K562 (cell line): ENCODE measurements around the gene SYF2. TPM values are rescaled to one million over a fixed set of nuclear protein-coding genes. Genes with fewer than 3 reads are reported as not detected.

Experiments
- ATF6 ChIP-seq: sonication (generic); formaldehyde crosslinking; IDR thresholded peaks from 2 replicates; pipeline ENCODE4 v1.4.0; 2020; ENCODE audit warnings: mild to moderate bottlenecking, missing genetic modification reagents
- CBFA2T3 ChIP-seq: fragments of 450-650 bp; IDR thresholded peaks from 2 replicates; pipeline ENCODE4 v1.6.1; 2017
- ETV1 ChIP-seq: fragments of 450-650 bp; conservative IDR thresholded peaks from 2 replicates; pipeline ENCODE4 v1.6.1; 2016; ENCODE audit warnings: missing genetic modification characterization, control low read depth, low read depth, missing compliant biosample characterization
- FUS ChIP-seq: fragments of 200-400 bp; formaldehyde crosslinking; optimal IDR thresholded peaks from 2 replicates; pipeline ENCODE3; 2017; ENCODE audit warnings: low read depth, low read length
- GATAD2B ChIP-seq: fragments of 450-650 bp; IDR thresholded peaks from 2 replicates; pipeline ENCODE4 v1.6.1; 2017; ENCODE audit warnings: mild to moderate bottlenecking, borderline replicate concordance
- ILK ChIP-seq: fragments of 450-650 bp; IDR thresholded peaks from 2 replicates; pipeline ENCODE4 v1.6.1; 2016; ENCODE audit warnings: missing genetic modification characterization, low read depth, mild to moderate bottlenecking, missing compliant biosample characterization, moderate library complexity, borderline replicate concordance
- KDM2B ChIP-seq: fragments of 250-450 bp; sonication (Bioruptor Pico); IDR thresholded peaks from 2 replicates; pipeline ENCODE4 v1.8.0; 2021; ENCODE audit warnings: mild to moderate bottlenecking, moderate library complexity
- MYBL2 ChIP-seq, 2 experiments: fragments of 450-650 bp in 1 of 2; sonication (generic) in 1 of 2; formaldehyde crosslinking in 1 of 2; IDR thresholded peaks; 2 replicates each; pipeline versions ENCODE4 v1.6.1 to v1.8.1; 2017 to 2022; ENCODE audit warnings: borderline replicate concordance in 1 of 2, inconsistent platforms in 1 of 2, low read depth in 1 of 2, mild to moderate bottlenecking in 1 of 2, missing genetic modification reagents in 1 of 2, moderate library complexity in 1 of 2
- PKNOX1 ChIP-seq: fragments of 450-650 bp; IDR thresholded peaks from 2 replicates; pipeline ENCODE4 v1.6.1; 2016
- TEAD4 ChIP-seq, 2 experiments: sonication (generic) in 1 of 2; formaldehyde crosslinking in 1 of 2; IDR thresholded peaks; 2 replicates each; pipeline versions ENCODE4 v1.6.1 to v1.8.0; 2012 to 2022; ENCODE audit warnings: borderline replicate concordance in 1 of 2, inconsistent platforms in 1 of 2, low read length in 1 of 2, mild to moderate bottlenecking in 1 of 2, missing genetic modification reagents in 1 of 2
- ZNF239 ChIP-seq: fragments of 250-450 bp; sonication (Bioruptor Pico); IDR thresholded peaks from 2 replicates; pipeline ENCODE4 v1.4.0; 2020; ENCODE audit warnings: mild to moderate bottlenecking
- polyA plus RNA-seq, 8 experiments: library from polyadenylated mRNA; depleted of rRNA in 4 of 8; stranded (reverse) in 5 of 8; unstranded in 3 of 8; fragments of >200 nt; fragmentation: Nextera tagmentation in 2 of 8; fragmentation: Illumina TruSeq in 1 of 8; extraction: Ambion mirVana in 2 of 8; extraction: Trizol in 1 of 8; gene quantifications; 2 replicates each; pipeline versions ENCODE4 v1.2.1 to v1.2.3, GENCODE V29; 2011 to 2014; ENCODE audit warnings: inconsistent platforms in 1 of 8, missing spikeins in 1 of 8
- total RNA-seq, 7 experiments: library from RNA; depleted of rRNA in 6 of 7; stranded (reverse); fragments of >200 nt in 6 of 7; fragmentation: Illumina TruSeq in 2 of 7; extraction: Trizol in 2 of 7; gene quantifications; 2 replicates each; pipeline versions ENCODE4 v1.2.1 to v1.2.3, GENCODE V29; 2011 to 2021; ENCODE audit warnings: low replicate concordance in 1 of 7
- TF ChIP-seq, protein P1 (sequence below), 2 experiments: IDR thresholded peaks; 2 replicates each; pipeline ENCODE4 v1.6.1; 2012; ENCODE audit warnings: improper control_type of control experiment in 2 of 2, low read depth in 2 of 2, low read length in 2 of 2, borderline replicate concordance in 1 of 2
- TF ChIP-seq, protein P2 (sequence below): fragments of 250-450 bp; sonication (Bioruptor Pico); IDR thresholded peaks from 2 replicates; pipeline ENCODE4 v1.5.0; 2022; ENCODE audit warnings: mild to moderate bottlenecking
- TF ChIP-seq, protein P3 (sequence below): sonication (generic); formaldehyde crosslinking; IDR thresholded peaks from 2 replicates; pipeline ENCODE4 v1.8.1; 2023; ENCODE audit warnings: mild to moderate bottlenecking, missing genetic modification reagents

Gene SYF2
- total and polyA plus RNA-seq, 9 of the 15 experiments (the other 6 are each of a cell fraction or from before 2014, with no cell fraction given) = 20.9 to 69.0 (median 43.2) TPM

GRCh38 chr1:25247829-25248754, 15.8 kb upstream of the SYF2 start (continued):
- TF ChIP-seq, protein P1, sequence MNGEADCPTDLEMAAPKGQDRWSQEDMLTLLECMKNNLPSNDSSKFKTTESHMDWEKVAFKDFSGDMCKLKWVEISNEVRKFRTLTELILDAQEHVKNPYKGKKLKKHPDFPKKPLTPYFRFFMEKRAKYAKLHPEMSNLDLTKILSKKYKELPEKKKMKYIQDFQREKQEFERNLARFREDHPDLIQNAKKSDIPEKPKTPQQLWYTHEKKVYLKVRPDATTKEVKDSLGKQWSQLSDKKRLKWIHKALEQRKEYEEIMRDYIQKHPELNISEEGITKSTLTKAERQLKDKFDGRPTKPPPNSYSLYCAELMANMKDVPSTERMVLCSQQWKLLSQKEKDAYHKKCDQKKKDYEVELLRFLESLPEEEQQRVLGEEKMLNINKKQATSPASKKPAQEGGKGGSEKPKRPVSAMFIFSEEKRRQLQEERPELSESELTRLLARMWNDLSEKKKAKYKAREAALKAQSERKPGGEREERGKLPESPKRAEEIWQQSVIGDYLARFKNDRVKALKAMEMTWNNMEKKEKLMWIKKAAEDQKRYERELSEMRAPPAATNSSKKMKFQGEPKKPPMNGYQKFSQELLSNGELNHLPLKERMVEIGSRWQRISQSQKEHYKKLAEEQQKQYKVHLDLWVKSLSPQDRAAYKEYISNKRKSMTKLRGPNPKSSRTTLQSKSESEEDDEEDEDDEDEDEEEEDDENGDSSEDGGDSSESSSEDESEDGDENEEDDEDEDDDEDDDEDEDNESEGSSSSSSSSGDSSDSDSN (IDR thresholded peaks at IDR 0.05; ENCODE audit: borderline replicate concordance in 1 of 2, low read depth in 2 of 2, low read length in 2 of 2) = peak; percentile 62 to 68; a peak in 1 of 4 replicates
- TF ChIP-seq CBFA2T3 = no peak
- no peak for TF ChIP-seq TEAD4 (IDR thresholded peaks at IDR 0.05; ENCODE audit: low read length)
- TF ChIP-seq TEAD4 (CRISPR knock-in tag; IDR thresholded peaks at IDR 0.05; ENCODE audit: borderline replicate concordance) = no peak
- TF ChIP-seq GATAD2B = peak; percentile 52; the same call in 1 of the 2 replicates
- TF ChIP-seq, protein P2, sequence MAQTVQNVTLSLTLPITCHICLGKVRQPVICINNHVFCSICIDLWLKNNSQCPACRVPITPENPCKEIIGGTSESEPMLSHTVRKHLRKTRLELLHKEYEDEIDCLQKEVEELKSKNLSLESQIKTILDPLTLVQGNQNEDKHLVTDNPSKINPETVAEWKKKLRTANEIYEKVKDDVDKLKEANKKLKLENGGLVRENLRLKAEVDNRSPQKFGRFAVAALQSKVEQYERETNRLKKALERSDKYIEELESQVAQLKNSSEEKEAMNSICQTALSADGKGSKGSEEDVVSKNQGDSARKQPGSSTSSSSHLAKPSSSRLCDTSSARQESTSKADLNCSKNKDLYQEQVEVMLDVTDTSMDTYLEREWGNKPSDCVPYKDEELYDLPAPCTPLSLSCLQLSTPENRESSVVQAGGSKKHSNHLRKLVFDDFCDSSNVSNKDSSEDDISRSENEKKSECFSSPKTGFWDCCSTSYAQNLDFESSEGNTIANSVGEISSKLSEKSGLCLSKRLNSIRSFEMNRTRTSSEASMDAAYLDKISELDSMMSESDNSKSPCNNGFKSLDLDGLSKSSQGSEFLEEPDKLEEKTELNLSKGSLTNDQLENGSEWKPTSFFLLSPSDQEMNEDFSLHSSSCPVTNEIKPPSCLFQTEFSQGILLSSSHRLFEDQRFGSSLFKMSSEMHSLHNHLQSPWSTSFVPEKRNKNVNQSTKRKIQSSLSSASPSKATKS (CRISPR knock-in tag) = no peak
- TF ChIP-seq, protein P3, sequence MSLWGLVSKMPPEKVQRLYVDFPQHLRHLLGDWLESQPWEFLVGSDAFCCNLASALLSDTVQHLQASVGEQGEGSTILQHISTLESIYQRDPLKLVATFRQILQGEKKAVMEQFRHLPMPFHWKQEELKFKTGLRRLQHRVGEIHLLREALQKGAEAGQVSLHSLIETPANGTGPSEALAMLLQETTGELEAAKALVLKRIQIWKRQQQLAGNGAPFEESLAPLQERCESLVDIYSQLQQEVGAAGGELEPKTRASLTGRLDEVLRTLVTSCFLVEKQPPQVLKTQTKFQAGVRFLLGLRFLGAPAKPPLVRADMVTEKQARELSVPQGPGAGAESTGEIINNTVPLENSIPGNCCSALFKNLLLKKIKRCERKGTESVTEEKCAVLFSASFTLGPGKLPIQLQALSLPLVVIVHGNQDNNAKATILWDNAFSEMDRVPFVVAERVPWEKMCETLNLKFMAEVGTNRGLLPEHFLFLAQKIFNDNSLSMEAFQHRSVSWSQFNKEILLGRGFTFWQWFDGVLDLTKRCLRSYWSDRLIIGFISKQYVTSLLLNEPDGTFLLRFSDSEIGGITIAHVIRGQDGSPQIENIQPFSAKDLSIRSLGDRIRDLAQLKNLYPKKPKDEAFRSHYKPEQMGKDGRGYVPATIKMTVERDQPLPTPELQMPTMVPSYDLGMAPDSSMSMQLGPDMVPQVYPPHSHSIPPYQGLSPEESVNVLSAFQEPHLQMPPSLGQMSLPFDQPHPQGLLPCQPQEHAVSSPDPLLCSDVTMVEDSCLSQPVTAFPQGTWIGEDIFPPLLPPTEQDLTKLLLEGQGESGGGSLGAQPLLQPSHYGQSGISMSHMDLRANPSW (CRISPR knock-in tag) = no peak
- no peak for TF ChIP-seq PKNOX1
- 0 out of 2 replicates have a peak, but pooled peaks have one; percentile 19 for TF ChIP-seq ETV1
- TF ChIP-seq ZNF239 (CRISPR knock-in tag) = no peak
- TF ChIP-seq ILK = no peak
- no peak; the same call in 1 of the 2 replicates for TF ChIP-seq KDM2B (CRISPR knock-in tag)
- no peak for TF ChIP-seq ATF6
- no peak; the same call in 1 of the 2 replicates for TF ChIP-seq MYBL2 (IDR thresholded peaks at IDR 0.05; ENCODE audit: low read depth)
- no peak for TF ChIP-seq MYBL2 (CRISPR knock-in tag; IDR thresholded peaks at IDR 0.05; ENCODE audit: borderline replicate concordance)
- TF ChIP-seq FUS = no peak
